ENCODE results near the gene SEC31A. TPM values are rescaled to one million over a fixed set of nuclear protein-coding genes. Genes with fewer than 3 reads are reported as not detected.
"Not testable (repeated sequence)": the region's sequence is repeated elsewhere in the genome, so short reads cannot be mapped to it uniquely, and the experiment has no call there.

The SEC31A gene
- total RNA-seq, 1 donor from 2014 or later, result 190 TPM

- DNase-seq (ENCODE audit: low read depth in 2 of 2), result no peak
These were observed 42.2 kb downstream of the SEC31A start for GRCh38 chr4:82848706-82849105.

DNA sequence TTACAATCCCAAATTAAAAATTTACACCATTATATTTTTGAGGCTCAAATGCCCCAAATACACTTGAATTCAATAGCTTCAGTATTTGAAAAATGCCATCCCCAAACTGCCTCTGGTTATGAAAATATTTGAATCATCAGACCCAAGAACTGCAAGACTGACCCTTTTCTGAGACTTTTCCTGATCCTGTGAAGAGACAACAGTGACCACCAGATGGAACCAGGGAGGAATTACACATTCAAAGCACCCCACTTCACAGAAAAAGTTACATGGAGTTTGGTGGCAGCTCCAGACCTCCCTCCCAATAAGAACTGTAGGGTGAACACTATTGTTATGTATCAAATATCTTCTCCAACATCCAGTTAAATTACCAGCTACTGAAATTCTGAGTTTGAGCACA, 48.4 kb downstream of the SEC31A start:
- peak in 1 of 2 donors; percentile 34 for DNase-seq (ENCODE audit: low read depth in 2 of 2)

DNA sequence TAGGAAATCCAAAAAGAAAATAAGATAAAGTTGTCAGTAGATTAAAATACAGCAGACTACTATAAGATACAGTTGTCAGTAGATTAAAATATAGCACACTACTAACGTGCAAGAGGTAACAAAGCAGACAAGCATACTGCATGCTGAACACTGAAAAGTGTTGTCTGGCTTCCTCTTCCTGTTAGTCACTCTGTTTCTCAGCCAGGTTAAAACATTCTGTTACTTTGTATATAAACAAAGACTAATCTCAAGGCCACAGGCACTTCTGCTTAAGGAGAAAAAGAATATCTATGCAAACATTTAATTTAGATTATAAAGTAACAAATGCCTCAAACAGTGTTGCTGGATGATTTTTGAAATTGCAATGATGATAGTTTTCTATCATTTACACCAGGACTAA, 51.3 kb downstream of the SEC31A start:
- peak in 1 of 2 donors; percentile 79 for DNase-seq (ENCODE audit: low read depth in 2 of 2)

- peak in 1 of 2 donors; percentile 69 for DNase-seq (ENCODE audit: low read depth in 2 of 2)
These were observed 57.1 kb downstream of the SEC31A start for GRCh38 chr4:82833696-82834313.

DNA sequence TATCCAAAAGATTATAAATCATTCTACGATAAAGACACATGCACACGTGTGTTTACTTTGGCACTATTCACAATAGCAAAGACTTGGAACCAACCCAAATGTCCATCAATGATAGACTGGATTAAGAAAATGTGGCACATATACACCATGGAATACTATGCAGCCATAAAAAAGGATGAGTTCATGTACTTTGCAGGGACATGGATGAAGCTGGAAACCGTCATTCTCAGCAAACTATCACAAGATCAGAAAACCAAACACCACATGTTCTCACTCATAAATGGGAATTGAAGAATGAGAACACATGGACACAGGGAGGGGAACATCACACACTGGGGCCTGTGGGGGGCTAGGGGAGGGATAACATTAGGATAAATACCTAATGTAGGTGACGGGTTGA, 57.9 kb downstream of the SEC31A start:
- not testable (repeated sequence) for DNase-seq (ENCODE audit: low read depth in 2 of 2)

DNA sequence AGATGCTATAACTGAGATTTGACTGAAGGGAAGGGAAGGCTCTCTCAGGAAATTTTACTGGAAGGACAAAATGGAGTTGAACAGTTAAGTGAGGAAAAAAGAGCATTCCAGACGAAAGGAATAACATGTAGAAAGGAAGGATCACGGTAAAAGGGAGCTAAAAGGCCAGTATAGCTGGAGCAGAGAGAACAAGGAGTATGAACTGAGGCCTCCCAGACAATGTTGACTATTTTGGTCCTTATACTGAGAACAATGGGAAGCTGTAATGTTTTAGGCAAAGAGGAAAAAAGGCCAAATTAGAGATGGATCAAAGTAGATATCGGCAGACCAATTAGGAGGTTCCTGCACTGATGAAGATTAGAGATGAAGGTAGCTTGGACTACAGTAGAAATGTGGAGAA, 65.5 kb downstream of the SEC31A start:
- DNase-seq (ENCODE audit: low read depth in 2 of 2), result no peak

GRCh38 chr4:82823062-82823461, 67.9 kb downstream of the SEC31A start:
- no peak for DNase-seq (ENCODE audit: low read depth in 2 of 2)

- DNase-seq (ENCODE audit: low read depth in 2 of 2), result no peak
These were observed 70.3 kb downstream of the SEC31A start for GRCh38 chr4:82820689-82821088.

GRCh38 chr4:82818664-82819662, 72.0 kb downstream of the SEC31A start:
- peak; percentile 33 to 42 for DNase-seq (ENCODE audit: low read depth in 2 of 2)

- not testable (repeated sequence) for DNase-seq (ENCODE audit: low read depth in 2 of 2)
These were observed 74.1 kb downstream of the SEC31A start for GRCh38 chr4:82816874-82817273.

- DNase-seq (ENCODE audit: low read depth in 2 of 2), result no peak
These were observed 76.9 kb downstream of the SEC31A start for GRCh38 chr4:82814034-82814433.

DNA sequence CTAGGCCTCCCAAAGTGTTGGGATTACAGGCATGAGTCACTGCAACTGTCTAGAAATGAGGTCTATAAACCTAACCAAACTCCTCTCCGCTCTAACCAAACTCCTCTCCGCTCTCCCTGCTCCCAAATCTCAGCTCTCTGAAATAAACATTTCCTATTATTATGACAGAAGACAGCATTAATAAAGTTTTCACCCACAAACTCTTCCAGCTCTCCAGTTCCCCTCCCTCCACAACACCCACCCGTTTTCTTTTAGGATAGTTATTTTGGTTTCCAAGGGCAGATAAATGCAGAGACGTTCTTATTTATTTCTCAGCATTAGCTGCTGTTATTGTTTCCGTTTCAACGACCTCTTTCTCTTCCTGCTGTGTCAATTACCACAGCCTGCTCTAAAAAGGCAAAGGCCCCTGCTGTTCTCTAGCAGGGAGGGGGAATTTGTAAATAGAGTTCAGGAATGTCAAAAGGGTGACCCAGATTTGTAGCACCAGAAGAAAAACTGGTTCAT, 79.1 kb downstream of the SEC31A start:
- DNase-seq (ENCODE audit: low read depth in 2 of 2), result peak in 1 of 2 donors; percentile 16

DNA sequence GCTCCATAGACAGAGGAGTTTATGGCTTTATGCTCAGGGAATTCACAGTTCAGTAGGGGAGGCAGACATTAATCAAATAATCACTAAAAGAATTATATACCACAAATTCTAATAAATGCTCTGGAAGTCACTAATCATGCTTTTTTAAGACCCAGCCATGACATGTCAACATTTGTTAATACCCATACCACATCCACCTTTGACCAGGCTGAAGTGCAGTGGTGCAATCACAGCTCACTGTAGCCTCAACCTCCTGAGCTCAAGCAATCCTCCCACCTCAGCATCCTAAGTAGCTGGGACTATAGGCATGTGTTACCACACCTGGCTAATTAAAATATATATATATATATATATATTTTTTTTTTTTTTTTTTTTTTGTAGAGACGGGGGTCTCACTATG, 79.6 kb downstream of the SEC31A start:
- DNase-seq (ENCODE audit: low read depth in 2 of 2), result no peak

DNA sequence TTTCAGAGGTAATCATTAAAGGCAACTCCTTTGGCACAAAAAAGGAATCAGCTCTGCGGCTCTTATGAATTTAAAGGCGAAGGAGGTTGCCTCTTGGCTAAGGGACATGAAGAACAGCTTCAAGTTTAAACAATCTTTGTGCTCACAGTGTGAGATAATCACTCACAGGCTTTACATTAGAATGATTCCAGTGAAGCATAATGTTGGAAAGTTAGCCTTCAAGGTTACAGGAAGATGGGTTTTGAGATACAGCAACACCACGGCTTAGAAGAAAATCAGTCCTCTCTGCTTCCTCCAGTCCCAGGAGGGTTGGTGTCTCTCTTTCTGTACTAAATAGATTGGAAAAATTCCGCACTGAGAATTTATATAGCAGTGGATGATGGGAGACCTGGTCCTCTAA, 80.8 kb downstream of the SEC31A start:
- DNase-seq (ENCODE audit: low read depth in 2 of 2), result no peak

DNA sequence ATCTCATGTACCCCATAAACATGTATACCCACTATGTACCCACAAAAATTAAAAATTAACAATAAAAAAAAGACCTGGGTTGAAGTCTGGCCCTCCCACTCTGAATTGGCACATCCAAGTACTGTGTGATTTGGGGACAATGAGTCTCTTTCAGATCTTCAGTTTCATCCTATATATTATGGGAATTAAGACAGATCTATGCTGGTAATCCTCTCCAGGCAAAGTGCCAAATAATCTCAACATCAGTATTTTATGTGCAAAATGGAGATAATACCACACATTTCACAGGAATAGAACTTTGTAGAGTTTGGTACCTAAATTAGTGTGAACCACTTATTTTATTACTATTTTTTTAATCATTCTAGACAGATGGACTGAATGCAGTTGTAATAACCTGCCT, 81.3 kb downstream of the SEC31A start:
- DNase-seq (ENCODE audit: low read depth in 2 of 2), result no peak

DNA sequence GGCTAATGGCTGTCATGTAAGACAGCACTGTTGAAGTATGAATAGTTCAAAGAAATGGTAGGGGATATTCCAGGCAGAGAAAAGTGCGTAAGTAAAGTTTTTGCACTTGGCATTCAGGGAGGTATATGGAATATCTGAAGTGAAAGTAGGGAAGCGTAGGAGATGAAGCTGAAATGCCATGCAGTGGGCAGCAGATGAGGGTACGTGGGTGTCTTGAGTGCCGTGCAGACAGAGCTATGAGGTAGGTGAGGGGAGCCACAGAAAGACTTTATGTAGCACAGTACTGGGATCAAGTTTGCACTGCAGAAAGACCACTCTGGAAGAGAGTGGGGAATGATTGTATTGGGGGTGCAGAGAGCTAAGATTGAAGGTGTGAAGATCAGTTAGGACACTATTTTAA, 87.2 kb downstream of the SEC31A start:
- no peak for DNase-seq (ENCODE audit: low read depth in 2 of 2)

DNA sequence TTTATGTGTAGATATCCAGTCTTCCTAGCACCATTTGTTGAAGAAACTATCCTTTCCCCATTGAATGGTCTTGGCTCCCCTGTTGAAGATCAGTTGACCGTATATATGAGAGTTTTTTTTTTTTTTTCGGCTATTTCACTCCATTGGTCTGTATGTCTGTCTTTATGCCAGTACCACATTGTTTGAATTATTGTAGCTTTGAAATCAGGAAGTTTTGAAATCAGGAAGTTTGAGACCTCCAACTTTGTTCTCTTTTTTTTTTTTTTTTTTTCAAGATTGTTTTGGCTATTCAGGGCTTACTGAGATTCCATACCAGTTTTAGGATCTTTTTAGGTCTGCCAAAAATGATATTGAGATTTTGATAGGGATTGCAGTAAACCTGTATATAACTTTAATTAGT, 88.0 kb downstream of the SEC31A start:
- peak; percentile 20 to 41 for DNase-seq (ENCODE audit: low read depth in 2 of 2)

GRCh38 chr4:82801910-82802521, 88.9 kb downstream of the SEC31A start:
- DNase-seq (ENCODE audit: low read depth in 2 of 2), result peak in 1 of 2 donors; percentile 64

GRCh38 chr4:82799006-82799881, 91.7 kb downstream of the SEC31A start:
- no peak for DNase-seq (ENCODE audit: low read depth in 2 of 2)

DNA sequence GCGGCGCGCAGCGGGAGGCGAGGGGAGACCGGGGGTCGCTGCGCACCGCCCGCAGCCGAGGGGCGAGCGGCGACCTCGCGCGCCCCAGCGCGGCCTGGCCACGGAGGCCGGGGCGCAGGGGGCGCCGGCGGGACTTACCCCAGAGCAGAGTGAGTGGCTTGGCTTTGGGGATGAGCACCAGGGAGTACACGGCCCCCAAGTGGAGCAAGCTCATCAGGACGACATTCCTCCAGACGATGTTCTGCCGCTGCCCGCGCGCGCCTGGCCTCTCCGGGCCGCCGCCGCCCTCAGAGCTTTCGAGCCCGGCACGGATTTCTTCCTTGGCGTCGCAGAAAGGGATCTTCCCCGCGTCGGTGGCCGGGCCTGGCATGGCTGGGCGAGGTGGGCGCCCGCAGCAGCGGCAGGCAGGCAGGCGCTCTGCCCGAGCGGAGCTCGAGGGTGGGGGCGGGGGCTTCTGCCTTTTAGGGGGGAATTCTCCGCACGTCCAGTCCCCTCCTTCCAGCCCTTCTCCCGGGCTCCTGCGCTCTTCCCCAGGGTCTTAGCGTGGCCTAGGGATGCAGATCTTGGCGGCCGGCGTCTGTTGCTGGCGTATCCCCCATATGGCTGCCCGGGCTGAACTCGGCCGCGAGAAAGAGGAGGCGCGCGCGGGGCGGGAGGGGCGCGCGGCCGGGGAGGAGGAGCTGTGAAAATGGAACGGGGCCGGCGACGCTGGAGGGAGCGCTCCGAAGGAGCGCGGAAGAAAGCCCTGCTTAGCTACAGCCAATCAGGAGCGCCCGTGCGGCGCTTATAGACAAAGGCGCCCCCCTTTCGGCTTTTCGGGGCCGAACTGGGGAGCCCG, 92.6 kb downstream of the SEC31A start, which contains the start of gene SCD5:
Gene SCD5, minus strand, starts transcription at position 629 of the 838 bp plus-strand sequence. Its CDS starts 259 bp downstream, at position 370.
- peak in 1 of 2 donors; percentile 86 for DNase-seq (ENCODE audit: low read depth in 2 of 2)

All from dermis microvascular lymphatic vessel endothelial cell (primary cell).